Keratinocyte (primary cell): ENCODE measurements around the gene ATP12A.

ENCODE experiments used
- CTCF ChIP-seq, 3 experiments: IDR thresholded peaks in 1 of 3; conservative IDR thresholded peaks in 1 of 3; optimal IDR thresholded peaks in 1 of 3; 2 replicates in 2 of 3; 3 replicates in 1 of 3; pipeline versions ENCODE3 to v1.5.1; 2011; ENCODE audit warnings: low read length in 3 of 3, mild to moderate bottlenecking in 3 of 3, moderate library complexity in 2 of 3, control low read depth in 1 of 3, inconsistent platforms in 1 of 3; ENCODE audit not compliant: insufficient read depth in 2 of 3; ENCODE audit errors: extremely low read depth in 1 of 3
- EZH2 ChIP-seq: IDR thresholded peaks from one replicate; pipeline ENCODE4 v1.6.1; 2012; ENCODE audit warnings: inconsistent platforms, mild to moderate bottlenecking, low read length, moderate library complexity

- TF ChIP-seq CTCF (optimal IDR thresholded peaks at IDR 0.05 in 1 of 3, IDR thresholded peaks at IDR 0.05 in 1 of 3, conservative IDR thresholded peaks at IDR 0.05 in 1 of 3; ENCODE audit: extremely low read depth in 1 of 3, insufficient read depth in 2 of 3, low read length in 3 of 3) (no peak), EZH2 (no peak)
These were observed 66.5 kb downstream of the ATP12A start for GRCh38 chr13:24746618-24747247.
